SK-MEL-5 (cell line): ENCODE measurements around the gene FOXN3. TPM values are rescaled to one million over a fixed set of nuclear protein-coding genes. Genes with fewer than 3 reads are reported as not detected.
"Not testable (repeated sequence)": the region's sequence is repeated elsewhere in the genome, so short reads cannot be mapped to it uniquely, and the experiment has no call there.

Experiments
- DNase-seq: peaks from one replicate; pipeline ENCODE4 v3.0.0-alpha.2; 2016; ENCODE audit warnings: low read depth, low spot score
- in situ Hi-C: cut with HindIII; loops from 2 replicates; pipeline ENCODE4 v1.10.0; 2016; ENCODE audit warnings: low sequenced_read_pairs, high pct_unique_total_duplicates, low pct_unique_long_range_greater_than_20kb
- total RNA-seq: library from RNA; depleted of rRNA; stranded (reverse); fragments of >200 nt; shearing (Covaris generic); gene quantifications from 2 replicates; pipeline ENCODE4 v1.2.3, GENCODE V29; 2014

Gene FOXN3
- total RNA-seq, 1 experiment from 2014 or later: 6.2 TPM

DNA sequence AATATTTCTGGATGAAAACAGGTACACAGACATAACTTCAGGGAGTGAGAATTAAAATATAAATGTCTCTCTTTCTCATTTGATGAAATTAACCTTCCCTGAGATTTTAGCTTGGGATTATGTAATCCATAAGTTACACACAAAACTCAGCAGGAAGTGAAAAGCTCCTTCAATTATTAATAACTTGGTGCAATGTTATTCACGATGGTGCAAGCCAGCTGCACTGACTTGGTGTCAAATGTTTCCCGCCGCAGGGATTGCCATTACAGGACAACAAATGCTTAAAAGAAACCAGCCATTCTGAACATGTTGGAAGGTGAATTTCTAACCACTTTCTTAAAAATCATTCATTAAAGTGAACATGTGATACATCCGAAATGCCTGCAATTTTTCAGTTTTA is 250.4 kb downstream of the FOXN3 start:
- no peak for DNase-seq
- in situ Hi-C loops: no loop called here

DNA sequence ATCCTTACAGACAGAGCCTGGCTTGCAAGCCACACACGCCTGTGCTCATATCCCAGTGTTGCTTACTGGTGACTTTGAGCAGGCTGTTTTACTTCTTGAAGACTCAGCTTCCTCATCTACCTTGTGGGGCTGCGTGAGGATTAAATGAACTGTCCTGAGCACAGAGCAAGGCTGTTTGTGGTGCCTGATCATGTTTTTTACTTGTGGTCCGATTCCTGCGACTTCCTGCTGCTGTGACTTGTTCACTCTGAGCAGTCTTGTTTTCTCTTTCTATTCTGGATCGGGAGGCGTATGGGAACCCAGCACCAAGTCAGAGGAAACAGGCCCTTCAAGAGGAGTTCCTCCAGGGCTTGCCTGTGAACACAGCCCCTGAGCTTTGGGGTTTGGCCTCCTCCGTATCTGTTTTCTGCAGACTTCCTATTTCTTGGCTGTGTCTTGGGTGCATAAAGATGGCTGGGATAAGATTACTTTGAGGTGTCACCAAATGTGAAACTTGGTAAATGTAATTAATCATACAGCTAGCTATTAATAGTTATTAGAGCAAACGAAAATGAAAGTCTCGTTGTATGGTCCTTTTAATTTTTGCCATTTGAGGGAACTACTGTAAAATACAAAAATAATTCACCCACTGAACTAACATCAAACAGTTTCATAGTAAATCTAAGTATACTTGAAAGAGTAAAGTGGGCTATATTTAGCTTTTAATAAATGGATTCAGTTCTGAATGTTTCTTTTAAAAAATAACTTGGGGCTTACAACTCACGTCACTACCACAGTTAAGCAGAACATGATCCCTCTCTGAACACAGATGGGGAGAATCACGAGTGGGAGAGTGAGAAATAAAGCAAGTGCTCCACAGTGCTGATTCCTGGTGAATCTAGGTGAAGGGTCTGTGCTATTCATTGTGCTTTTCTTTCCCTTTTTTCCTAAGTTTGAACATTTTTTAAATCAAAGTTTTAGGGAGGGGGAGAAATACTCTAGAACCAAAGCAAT is 251.5 kb downstream of the FOXN3 start:
- no peak for DNase-seq
- in situ Hi-C loops: no loop called here

DNA sequence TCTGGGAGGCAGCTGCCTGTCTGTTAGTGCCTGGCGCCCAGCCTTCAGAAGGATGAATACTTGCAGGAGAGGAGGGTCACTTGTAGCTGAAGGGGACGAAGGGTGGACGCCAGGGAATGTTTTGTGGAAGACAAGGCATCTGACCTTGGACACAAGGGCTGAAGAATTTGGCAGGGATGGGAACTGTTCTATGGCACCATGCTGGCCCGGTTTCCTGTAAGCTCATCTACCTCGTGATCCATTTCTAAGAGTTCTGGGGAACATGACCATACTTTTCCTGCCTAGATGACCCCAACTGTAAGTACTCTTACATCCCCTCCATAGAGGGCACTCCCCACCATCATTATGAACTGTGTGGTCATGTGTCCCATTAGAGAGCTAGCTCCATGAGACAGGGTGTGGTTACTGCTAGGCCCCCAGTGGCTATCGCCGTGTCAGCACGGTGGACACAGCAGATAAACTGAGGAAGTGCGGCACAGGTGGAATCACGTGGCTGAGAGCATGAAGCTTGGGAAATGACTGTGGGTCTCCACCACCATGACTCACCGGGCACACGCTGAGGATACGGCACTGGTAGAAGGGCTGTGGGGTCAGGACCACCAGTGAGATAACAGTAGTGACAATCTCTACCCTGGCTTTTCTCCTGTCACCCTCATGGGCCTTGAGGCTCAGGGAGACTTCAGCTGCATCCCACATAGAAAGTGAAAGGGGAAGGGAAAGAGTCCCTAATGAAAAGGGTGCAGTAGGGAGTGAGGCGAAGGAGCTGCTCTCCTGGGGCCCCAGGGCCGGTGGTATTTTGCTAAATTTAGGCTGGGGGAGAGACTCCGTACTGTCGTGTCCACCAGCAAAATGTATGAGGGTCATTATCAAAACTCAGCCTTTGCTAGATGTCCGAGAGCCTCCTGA is 252.6 kb downstream of the FOXN3 start:
- DNase-seq: no peak
- in situ Hi-C loops: no loop called here

DNA sequence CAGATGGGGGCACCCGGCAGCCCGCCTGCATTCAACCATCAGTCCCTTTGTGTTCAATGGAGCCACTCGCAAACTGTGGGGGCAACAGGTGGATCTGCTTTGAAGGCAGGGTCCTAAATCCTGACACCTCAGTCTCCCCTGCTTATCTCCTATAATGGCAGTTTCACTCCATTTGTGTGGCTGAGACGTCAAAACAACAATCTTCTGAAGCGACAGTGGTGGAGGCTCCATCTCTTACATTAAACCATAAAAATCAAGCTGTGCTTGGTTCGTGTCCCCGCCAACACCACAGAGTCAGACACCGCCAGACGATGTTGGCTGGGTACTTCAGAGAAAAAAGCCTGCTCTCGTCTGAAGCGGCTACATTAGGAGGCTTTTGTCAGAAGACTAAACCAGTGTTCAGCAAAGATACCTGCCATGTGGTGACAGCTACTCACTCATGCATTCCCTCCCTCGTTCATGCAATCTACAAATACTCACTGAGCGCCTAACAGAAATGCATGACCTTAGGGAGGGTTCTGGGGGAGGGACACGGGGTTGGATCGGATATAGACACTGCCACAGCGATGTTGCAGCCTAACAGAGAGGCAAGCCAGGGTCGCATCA is 253.9 kb downstream of the FOXN3 start:
- in situ Hi-C loops: no loop called here
- DNase-seq: no peak

DNA sequence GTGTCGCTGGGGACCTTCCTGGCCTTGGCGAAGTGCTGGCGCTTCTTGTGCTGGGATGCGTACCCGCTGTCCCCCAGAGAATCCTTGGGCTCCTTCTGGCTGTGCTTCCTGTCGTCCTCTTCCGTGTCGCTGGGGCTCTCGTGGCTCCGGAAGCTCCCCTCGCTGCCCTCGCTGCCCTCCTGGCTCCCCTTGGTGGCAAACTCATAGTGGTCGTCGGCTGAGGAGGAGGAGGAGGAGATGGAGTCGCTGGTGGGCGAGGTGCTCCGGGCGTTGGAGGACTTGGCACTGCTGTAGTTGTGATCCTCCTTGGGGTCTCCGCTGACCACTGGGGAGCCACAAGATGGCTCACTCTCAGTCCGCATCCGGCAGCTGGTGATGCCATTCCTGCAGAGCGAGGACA is 254.4 kb downstream of the FOXN3 start:
- in situ Hi-C loops: no loop called here
- no peak for DNase-seq

DNA sequence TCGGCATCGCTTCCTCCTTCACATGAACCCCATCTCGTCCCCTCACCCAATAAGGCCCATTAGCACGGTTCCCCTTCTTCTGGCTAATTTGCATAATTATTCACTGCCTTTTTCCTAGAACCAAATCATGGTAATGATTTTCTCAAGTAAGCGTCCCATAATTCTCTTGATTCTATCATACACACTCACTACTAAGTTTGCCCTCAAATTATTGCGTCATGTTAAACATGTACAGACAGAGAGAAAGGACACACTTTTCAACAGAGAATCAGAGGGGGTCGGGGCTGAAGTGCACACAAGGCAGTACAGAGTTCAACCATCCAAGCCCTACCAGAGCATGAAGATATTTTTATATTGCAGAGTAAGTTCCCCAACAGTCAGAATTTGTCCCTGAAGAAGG is 256.6 kb downstream of the FOXN3 start:
- in situ Hi-C loops: no loop called here
- DNase-seq: no peak

DNA sequence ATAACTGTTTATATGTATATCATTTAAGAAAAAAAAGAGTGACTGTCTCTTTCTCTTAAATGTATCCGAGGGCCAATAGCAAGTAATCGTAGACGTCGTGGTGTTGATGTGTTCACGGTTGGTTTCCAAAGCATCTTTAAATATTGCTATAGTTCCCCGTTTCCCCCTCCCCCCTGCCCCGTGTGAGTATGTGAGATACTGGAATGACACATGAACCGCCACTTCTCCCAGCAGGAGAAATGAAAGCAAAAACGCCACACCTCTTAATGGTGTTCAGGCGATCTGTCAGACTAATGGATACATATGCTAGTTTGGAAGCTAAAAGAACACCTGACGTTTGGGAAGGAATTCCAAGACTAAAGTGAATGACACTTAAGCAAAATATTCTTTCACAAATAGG is 258.3 kb downstream of the FOXN3 start:
- DNase-seq: no peak
- in situ Hi-C loops: no loop called here

DNA sequence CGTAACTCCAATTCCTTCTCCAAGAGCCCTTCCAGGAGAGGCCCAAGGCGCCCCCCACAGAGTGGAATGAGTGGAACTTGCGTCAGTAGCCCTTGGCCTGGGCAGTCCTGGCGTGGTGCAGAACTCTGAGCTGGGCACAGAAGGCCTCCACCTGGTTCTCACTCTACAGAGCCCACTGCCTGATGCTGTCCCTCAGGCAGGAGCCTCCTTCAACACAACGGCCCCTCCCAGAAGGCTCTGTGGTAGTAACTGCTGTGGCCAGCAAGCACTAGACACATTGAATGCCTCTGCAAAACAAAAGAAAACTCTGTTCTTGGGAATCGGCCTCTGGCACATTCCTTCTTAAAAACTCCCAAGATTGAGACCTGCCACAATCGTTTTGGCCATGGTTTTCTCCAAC is 258.9 kb downstream of the FOXN3 start:
- DNase-seq, in situ Hi-C loops: not testable (repeated sequence)

DNA sequence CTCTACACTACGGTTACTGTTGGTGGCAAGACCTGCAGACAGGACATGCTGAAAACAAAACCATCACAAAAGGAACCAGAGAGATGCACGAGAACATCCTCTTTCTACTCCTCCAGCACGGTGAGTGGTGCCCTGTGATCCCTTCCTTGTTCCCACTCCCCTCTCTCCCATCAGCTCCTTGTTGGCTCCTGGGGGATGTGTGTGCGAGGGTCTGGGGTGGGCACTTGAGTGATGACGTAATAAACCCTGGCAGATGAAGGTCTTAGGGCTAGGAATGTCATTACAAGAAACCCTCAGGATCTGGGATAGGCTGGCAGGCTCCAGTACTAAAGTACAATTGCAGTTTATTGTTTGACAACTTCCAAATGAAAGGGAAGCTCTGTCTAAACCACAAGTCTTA is 261.5 kb downstream of the FOXN3 start:
- DNase-seq: no peak
- in situ Hi-C loops: no loop called here

DNA sequence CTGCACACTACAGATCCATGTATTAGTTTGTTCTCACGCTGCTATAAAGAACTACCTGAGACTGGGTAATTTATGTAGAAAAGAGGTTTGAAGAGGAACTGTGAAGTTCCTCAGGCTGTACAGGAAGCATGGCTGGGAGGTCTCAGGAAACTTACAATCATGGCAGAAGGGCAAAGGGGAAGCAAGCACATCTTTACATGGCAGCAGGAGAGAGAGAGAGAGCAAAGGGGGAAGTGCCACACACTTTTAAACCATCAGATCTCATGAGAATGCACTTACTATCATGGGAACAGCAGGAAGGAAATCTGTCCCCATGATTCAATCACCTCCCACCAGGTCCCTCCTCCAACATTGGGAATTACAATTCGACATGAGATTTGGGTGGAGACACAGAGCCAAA is 265.3 kb downstream of the FOXN3 start:
- DNase-seq, in situ Hi-C loops: not testable (repeated sequence)

DNA sequence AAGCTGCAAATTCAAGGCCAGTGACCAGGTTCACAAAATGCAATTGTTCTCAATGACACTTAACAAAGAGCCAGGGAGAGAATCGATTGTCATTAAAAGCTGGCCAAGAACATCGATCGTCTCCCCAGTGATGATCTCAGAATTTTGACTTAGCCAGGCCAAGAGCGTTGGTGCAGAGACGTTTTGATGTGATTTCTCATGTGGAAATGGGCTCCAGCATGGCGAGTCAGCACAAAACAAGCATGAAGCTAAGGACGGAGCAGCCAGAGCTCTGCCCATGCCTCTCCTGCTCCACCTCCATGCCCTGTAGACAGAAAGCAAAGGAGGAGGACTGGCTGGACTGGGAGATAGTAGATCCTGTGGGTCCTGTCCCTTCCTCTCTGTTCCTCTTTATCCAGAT is 270.8 kb downstream of the FOXN3 start:
- DNase-seq: no peak
- in situ Hi-C loops: no loop called here

DNA sequence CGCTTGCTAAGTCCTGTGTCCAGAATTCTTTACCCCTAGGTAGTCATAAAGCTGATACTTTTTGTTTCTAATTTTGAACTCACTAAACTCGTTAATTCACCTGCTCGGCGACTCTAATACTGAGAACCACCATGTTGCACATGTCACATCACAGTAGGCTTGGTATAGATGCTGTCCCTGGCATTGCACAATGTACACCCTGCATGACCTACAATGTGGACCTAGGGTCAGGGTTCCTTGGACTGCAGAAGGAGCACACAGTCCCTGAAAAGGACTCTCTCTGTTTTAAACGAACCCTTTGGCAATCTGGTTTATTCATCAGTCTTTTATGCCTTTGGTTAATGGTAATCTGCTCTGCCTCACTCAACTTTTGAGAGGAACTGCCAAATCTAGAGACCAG is 272.4 kb downstream of the FOXN3 start:
- DNase-seq: no peak
- in situ Hi-C loops: no loop called here

DNA sequence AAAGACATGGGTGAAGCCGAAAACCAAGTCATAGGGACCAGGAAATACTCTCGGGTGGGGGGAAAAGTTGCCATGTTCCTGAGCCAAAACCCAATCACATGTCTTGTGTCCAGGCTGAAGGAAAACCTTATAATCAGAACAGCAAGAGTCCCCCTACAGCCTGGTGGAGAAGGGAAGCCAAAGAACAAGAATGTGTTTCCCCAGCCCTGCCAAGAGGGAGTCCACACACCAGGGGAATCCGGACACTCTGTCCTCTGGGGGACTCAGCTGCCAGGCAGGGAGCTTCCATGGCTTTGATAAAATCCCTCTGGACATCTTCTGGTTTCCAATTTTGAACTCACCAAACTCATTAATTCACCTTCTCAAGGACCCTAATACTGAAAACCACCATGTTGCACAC is 273.0 kb downstream of the FOXN3 start:
- DNase-seq: no peak
- in situ Hi-C loops: no loop called here

DNA sequence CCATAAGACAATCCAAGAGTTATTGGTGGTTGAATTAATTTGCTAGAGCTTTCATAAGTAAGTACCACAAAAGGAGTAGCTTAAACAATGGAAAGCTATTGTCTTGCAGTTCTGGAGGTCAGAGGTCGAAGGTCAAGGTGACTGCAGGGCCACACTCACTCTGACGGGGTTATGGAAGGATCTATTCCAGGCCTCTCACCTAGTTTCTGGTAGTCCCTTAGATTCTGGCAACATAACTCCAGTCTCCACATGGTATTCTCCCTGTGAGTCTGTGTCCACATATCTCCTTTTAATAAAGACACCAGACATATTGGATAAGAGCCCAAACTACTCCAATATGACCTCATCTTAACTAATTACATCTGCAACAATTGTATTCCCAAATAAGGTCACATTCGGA is 273.4 kb downstream of the FOXN3 start:
- in situ Hi-C loops: no loop called here
- DNase-seq: no peak

DNA sequence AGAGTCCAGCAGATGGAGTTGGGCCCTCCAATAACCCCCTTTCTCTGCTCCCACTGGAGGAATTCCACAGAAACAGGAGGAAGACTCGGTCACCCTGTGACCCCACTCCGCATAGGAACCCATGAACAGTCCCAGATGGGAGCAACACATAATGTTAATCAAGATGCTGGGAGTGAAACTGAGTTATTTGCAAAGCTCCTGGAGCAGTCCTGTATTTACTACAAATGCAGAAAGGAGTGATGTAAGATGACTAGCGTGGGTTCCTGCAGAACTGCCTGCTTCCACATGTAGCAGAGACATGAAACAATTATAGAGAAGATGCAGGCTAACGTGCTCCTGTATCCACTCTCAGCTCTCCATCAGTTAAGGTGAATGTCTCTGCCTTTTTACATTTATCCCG is 274.7 kb downstream of the FOXN3 start:
- in situ Hi-C loops: no loop called here

DNA sequence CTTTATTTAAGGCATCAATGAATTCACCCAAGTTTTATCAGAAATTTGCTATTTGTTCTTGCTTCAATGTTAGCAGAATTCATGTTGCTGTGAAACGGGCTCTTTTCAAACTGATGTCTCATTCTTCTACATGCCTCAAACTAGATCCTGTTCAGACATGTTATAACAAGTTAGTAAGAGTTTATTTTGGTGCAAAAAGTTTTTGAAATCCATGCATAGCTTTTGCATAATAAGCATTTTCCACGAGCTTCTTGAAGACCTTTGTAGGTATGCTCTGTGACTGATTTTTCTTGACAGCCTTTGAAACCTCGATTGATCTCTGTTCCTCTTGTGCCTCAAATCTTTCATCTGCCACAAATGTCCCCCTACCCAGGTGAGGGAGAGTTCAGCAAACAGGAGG is 275.2 kb downstream of the FOXN3 start:
- DNase-seq: no peak
- in situ Hi-C loops: no loop called here

More for the DNA sequence above, 274.7 kb downstream of the FOXN3 start:
- no peak for DNase-seq

DNA sequence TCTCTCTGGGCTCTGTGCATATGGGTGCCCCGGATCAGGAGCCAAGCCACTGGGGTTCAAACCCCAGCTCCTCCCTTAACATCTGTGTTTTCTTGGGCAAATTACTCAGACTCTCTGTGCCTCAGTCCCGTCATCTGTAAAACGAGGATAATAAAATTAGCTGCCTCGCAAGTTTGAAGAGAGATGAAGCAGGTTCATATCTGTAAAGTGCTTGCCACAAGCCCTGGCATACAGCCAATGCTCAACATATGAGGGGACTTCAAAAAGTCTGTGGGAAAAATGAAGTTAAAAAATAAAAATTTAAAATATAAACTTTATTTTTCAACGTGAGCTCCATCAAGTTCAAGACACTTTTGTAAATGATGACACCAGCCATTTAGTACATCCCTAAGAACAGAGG is 276.7 kb downstream of the FOXN3 start:
- DNase-seq: no peak
- in situ Hi-C loops: no loop called here
